ENCODE data around the gene MGAM2. TPM values are rescaled to one million over a fixed set of nuclear protein-coding genes. Genes with fewer than 3 reads are reported as not detected.

MGAM2 gene
- total RNA-seq, 1 experiment from 2014 or later: 0.10 TPM

DNA sequence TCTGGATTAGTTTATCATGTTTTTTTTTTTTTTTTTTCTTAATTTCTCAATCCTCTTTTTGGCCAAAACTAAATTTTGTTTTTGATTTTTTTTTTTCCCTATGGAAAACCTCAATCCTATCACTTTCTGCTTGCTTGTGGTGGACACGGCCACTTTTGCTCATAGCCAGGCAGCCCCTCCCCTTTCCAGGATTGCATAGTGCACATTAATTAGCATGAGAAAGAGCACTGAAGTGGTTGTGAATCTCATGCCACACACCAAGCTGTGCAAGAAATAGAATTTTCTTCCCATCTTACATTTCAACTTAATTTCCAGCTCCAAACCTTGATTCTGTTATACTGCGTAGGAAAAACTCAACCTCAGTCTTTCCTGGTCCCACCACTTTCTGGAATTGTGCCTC is 34.6 kb downstream of the MGAM2 start:
- no peaks in the 10 kb centered on the region for H3K4me1 ChIP-seq (ENCODE audit: control insufficient read depth, insufficient read depth, low read length)
- DNase-seq (ENCODE audit: low read depth, low spot score) (no peak), ATAC-seq (no peak)
- CTCF ChIA-PET: no interaction called here
- no peak overlapping the region for H3K4me3 ChIP-seq (ENCODE audit: low read depth in 2 of 2, low read length in 2 of 2)
- POLR2A ChIA-PET: interaction anchor here (0.7 kb wide), 1 partner anchor 71 kb away, joined by 4 read pairs; no protein-coding TSS in a partner anchor
- no peaks in the 10 kb centered on the region for H3K36me3 ChIP-seq (ENCODE audit: control insufficient read depth, insufficient read depth, low read length)
- no peaks in the 10 kb centered on the region for H3K9me3 ChIP-seq (ENCODE audit: control insufficient read depth, insufficient read depth, low read depth, low read length)
- in situ Hi-C loops (cut with HindIII; ENCODE audit: low pct_unique_long_range_greater_than_20kb, low sequenced_read_pairs): no loop called here
- TF ChIP-seq, protein P1, sequence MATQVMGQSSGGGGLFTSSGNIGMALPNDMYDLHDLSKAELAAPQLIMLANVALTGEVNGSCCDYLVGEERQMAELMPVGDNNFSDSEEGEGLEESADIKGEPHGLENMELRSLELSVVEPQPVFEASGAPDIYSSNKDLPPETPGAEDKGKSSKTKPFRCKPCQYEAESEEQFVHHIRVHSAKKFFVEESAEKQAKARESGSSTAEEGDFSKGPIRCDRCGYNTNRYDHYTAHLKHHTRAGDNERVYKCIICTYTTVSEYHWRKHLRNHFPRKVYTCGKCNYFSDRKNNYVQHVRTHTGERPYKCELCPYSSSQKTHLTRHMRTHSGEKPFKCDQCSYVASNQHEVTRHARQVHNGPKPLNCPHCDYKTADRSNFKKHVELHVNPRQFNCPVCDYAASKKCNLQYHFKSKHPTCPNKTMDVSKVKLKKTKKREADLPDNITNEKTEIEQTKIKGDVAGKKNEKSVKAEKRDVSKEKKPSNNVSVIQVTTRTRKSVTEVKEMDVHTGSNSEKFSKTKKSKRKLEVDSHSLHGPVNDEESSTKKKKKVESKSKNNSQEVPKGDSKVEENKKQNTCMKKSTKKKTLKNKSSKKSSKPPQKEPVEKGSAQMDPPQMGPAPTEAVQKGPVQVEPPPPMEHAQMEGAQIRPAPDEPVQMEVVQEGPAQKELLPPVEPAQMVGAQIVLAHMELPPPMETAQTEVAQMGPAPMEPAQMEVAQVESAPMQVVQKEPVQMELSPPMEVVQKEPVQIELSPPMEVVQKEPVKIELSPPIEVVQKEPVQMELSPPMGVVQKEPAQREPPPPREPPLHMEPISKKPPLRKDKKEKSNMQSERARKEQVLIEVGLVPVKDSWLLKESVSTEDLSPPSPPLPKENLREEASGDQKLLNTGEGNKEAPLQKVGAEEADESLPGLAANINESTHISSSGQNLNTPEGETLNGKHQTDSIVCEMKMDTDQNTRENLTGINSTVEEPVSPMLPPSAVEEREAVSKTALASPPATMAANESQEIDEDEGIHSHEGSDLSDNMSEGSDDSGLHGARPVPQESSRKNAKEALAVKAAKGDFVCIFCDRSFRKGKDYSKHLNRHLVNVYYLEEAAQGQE (IDR thresholded peaks at IDR 0.05; ENCODE audit: insufficient read depth in 1 of 2, low read depth in 2 of 2, low read length in 1 of 2): no peak
- TF ChIP-seq CTCF (IDR thresholded peaks at IDR 0.05): no peak
- no peak for TF ChIP-seq TCF7L2 (IDR thresholded peaks at IDR 0.05; ENCODE audit: low read depth, low read length)
- no peak for TF ChIP-seq POLR2AphosphoS5 (IDR thresholded peaks at IDR 0.05; ENCODE audit: low read depth, low read length)
- TF ChIP-seq SIN3A (IDR thresholded peaks at IDR 0.05; ENCODE audit: borderline replicate concordance, insufficient read depth, low read depth, low read length): no peak
- H3K27ac ChIP-seq (ENCODE audit: low read length): no peak overlapping the region
- BruUV-seq (replicated peaks): no TSS peak
- intact Hi-C loops (cut with micrococcal nuclease; ENCODE audit: unreplicated experiment): no loop called here
- H3K27me3 ChIP-seq (ENCODE audit: control insufficient read depth, insufficient read depth, low read length): no peaks in the 10 kb centered on the region

- no peak overlapping the region for H3K27ac ChIP-seq (ENCODE audit: low read length)
- POLR2A ChIA-PET: no interaction called here
- BruUV-seq (replicated peaks): no TSS peak
- CTCF ChIA-PET: no interaction called here
- in situ Hi-C loops (cut with HindIII; ENCODE audit: low pct_unique_long_range_greater_than_20kb, low sequenced_read_pairs): no loop called here
- no peaks in the 10 kb centered on the region for H3K27me3 ChIP-seq (ENCODE audit: control insufficient read depth, insufficient read depth, low read length)
- H3K4me1 ChIP-seq (ENCODE audit: control insufficient read depth, insufficient read depth, low read length): no peaks in the 10 kb centered on the region
- intact Hi-C loops (cut with micrococcal nuclease; ENCODE audit: unreplicated experiment): no loop called here
- ATAC-seq (no peak), DNase-seq (ENCODE audit: low read depth, low spot score) (no peak)
- H3K4me3 ChIP-seq (ENCODE audit: low read depth in 2 of 2, low read length in 2 of 2): no peak overlapping the region
- no peak for TF ChIP-seq TCF7L2 (IDR thresholded peaks at IDR 0.05; ENCODE audit: low read depth, low read length)
- no peak for TF ChIP-seq SIN3A (IDR thresholded peaks at IDR 0.05; ENCODE audit: borderline replicate concordance, insufficient read depth, low read depth, low read length)
- no peak for TF ChIP-seq POLR2AphosphoS5 (IDR thresholded peaks at IDR 0.05; ENCODE audit: low read depth, low read length)
- TF ChIP-seq CTCF (IDR thresholded peaks at IDR 0.05): no peak
- TF ChIP-seq, protein P1 (IDR thresholded peaks at IDR 0.05; ENCODE audit: insufficient read depth in 1 of 2, low read depth in 2 of 2, low read length in 1 of 2): no peak
- H3K36me3 ChIP-seq (ENCODE audit: control insufficient read depth, insufficient read depth, low read length): no peaks in the 10 kb centered on the region
- H3K9me3 ChIP-seq (ENCODE audit: control insufficient read depth, insufficient read depth, low read depth, low read length): no peaks in the 10 kb centered on the region
Measured at GRCh38 chr7:142150356-142150755, 38.8 kb downstream of the MGAM2 start.

Data from Panc1 (cell line).